ENCODE results near the gene ARGLU1. TPM values are rescaled to one million over a fixed set of nuclear protein-coding genes. Genes with fewer than 3 reads are reported as not detected.
A peak's percentile ranks its signal among the peaks of the same experiment; 100 is the strongest.

Gene ARGLU1
- total RNA-seq, 1 donor from 2014 or later: 467 TPM

DNA sequence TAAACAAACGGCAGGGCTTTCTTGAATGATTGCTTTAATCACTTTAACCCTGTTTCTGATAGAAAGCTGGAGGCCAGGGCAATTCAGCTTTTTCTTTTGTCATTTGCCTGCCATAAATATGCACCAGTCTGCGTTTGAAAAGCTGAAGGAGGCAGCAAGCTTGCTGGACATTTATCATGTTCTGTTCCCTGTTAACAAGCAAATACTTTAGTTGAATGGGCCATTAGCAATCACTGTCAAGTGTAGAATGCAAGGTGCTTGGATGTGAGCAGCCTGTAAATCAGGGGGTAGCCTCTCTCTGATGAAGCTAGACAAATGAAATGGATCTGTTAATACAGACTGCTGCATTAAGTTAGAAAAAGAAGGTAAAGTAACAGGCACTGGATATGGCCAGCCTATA lies 40.1 kb downstream of the ARGLU1 start:
- Mint-ChIP-seq H3K27ac (peak overlapping the region; percentile 96), H3K4me1 (peaks cover 79% of the 10 kb centered on the region), H3K4me3 (peak overlapping the region; percentile 26), H3K36me3 (peaks cover 22% of the 10 kb centered on the region), H3K27me3 (ENCODE audit: insufficient read depth, low read depth) (peaks cover 2% of the 10 kb centered on the region), H3K9me3 (no peaks in the 10 kb centered on the region)
- Histone ChIP-seq H4K20me1 (ENCODE audit: low read depth) (peaks cover 100% of the 10 kb centered on the region), H3K9ac (no peak overlapping the region), H3K27ac (no peak overlapping the region), H2AFZ (replicated peaks) (no peak overlapping the region), H3K9me3 (ENCODE audit: low read depth) (no peaks in the 10 kb centered on the region), H3K79me2 (ENCODE audit: low read depth) (peaks cover 100% of the 10 kb centered on the region), H3K4me1 (peaks cover 87% of the 10 kb centered on the region), H3K27me3 (no peaks in the 10 kb centered on the region), H3F3A (ENCODE audit: low read depth) (peaks cover 47% of the 10 kb centered on the region), H3K36me3 (peaks cover 9% of the 10 kb centered on the region), H3K4me2 (peak overlapping the region; percentile 78), H3K4me3 (no peak overlapping the region)
- TF ChIP-seq, protein P1, sequence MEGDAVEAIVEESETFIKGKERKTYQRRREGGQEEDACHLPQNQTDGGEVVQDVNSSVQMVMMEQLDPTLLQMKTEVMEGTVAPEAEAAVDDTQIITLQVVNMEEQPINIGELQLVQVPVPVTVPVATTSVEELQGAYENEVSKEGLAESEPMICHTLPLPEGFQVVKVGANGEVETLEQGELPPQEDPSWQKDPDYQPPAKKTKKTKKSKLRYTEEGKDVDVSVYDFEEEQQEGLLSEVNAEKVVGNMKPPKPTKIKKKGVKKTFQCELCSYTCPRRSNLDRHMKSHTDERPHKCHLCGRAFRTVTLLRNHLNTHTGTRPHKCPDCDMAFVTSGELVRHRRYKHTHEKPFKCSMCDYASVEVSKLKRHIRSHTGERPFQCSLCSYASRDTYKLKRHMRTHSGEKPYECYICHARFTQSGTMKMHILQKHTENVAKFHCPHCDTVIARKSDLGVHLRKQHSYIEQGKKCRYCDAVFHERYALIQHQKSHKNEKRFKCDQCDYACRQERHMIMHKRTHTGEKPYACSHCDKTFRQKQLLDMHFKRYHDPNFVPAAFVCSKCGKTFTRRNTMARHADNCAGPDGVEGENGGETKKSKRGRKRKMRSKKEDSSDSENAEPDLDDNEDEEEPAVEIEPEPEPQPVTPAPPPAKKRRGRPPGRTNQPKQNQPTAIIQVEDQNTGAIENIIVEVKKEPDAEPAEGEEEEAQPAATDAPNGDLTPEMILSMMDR (IDR thresholded peaks at IDR 0.05): no peak
- TF ChIP-seq EZH2phosphoT487 (IDR thresholded peaks at IDR 0.05): no peak
- TF ChIP-seq EZH2 (IDR thresholded peaks at IDR 0.05): no peak
- DNase-seq (ENCODE audit: low spot score): no peak

- peak overlapping the region; percentile 78 for H3K4me2 ChIP-seq
- H3K9me3 ChIP-seq (ENCODE audit: low read depth): no peaks in the 10 kb centered on the region
- no peak overlapping the region for H3K9ac ChIP-seq
- H3K27ac ChIP-seq: no peak overlapping the region
- H3K4me3 ChIP-seq: no peak overlapping the region
- H3K4me3 Mint-ChIP-seq: peak overlapping the region; percentile 26
- H3K79me2 ChIP-seq (ENCODE audit: low read depth): peaks cover 100% of the 10 kb centered on the region
- H3K27ac Mint-ChIP-seq: peak overlapping the region; percentile 96
- H4K20me1 ChIP-seq (ENCODE audit: low read depth): peaks cover 100% of the 10 kb centered on the region
- DNase-seq (ENCODE audit: low spot score): no peak
- H3K36me3 ChIP-seq: peaks cover 9% of the 10 kb centered on the region
- peaks cover 24% of the 10 kb centered on the region for H3K36me3 Mint-ChIP-seq
- H3K27me3 ChIP-seq: no peaks in the 10 kb centered on the region
- peaks cover 2% of the 10 kb centered on the region for H3K27me3 Mint-ChIP-seq (ENCODE audit: insufficient read depth, low read depth)
- peaks cover 43% of the 10 kb centered on the region for H3F3A ChIP-seq (ENCODE audit: low read depth)
- H3K4me1 Mint-ChIP-seq: peaks cover 83% of the 10 kb centered on the region
- no peaks in the 10 kb centered on the region for H3K9me3 Mint-ChIP-seq
- no peak overlapping the region for H2AFZ ChIP-seq (replicated peaks)
- TF ChIP-seq EZH2phosphoT487 (IDR thresholded peaks at IDR 0.05): no peak
- TF ChIP-seq, protein P1 (IDR thresholded peaks at IDR 0.05): no peak
- no peak for TF ChIP-seq EZH2 (IDR thresholded peaks at IDR 0.05)
- H3K4me1 ChIP-seq: peaks cover 91% of the 10 kb centered on the region
Measured at GRCh38 chr13:106527445-106527801, 40.5 kb downstream of the ARGLU1 start.

- Histone ChIP-seq H3K4me2 (peak overlapping the region; percentile 78), H3K27me3 (no peaks in the 10 kb centered on the region), H3K79me2 (ENCODE audit: low read depth) (peaks cover 100% of the 10 kb centered on the region), H3K4me3 (no peak overlapping the region), H3K36me3 (peaks cover 9% of the 10 kb centered on the region), H3K9me3 (ENCODE audit: low read depth) (no peaks in the 10 kb centered on the region), H3K27ac (no peak overlapping the region), H2AFZ (replicated peaks) (no peak overlapping the region), H3K9ac (no peak overlapping the region), H3F3A (ENCODE audit: low read depth) (peaks cover 37% of the 10 kb centered on the region), H4K20me1 (ENCODE audit: low read depth) (peaks cover 100% of the 10 kb centered on the region), H3K4me1 (peaks cover 96% of the 10 kb centered on the region)
- Mint-ChIP-seq H3K4me3 (peak overlapping the region; percentile 34), H3K27ac (no peak overlapping the region), H3K4me1 (peaks cover 86% of the 10 kb centered on the region), H3K36me3 (peaks cover 28% of the 10 kb centered on the region), H3K27me3 (ENCODE audit: insufficient read depth, low read depth) (peaks cover 2% of the 10 kb centered on the region), H3K9me3 (no peaks in the 10 kb centered on the region)
- no peak for DNase-seq (ENCODE audit: low spot score)
- TF ChIP-seq EZH2phosphoT487 (IDR thresholded peaks at IDR 0.05): no peak
- no peak for TF ChIP-seq EZH2 (IDR thresholded peaks at IDR 0.05)
- TF ChIP-seq, protein P1 (IDR thresholded peaks at IDR 0.05): no peak
Measured at GRCh38 chr13:106526738-106527444, 41.0 kb downstream of the ARGLU1 start.

All from neural progenitor cell (in vitro differentiated cells).